GM12801 (cell line): Measurements from ENCODE around the gene FSTL4.

ENCODE experiments used
- CTCF ChIP-seq: IDR thresholded peaks from one replicate; pipeline ENCODE4 v1.5.1; 2011; ENCODE audit warnings: control low read depth; ENCODE audit not compliant: insufficient read length; ENCODE audit errors: extremely low read depth

The FSTL4 gene

GRCh38 chr5:133147411-133147810, 464.9 kb downstream of the FSTL4 start:
- no peak for TF ChIP-seq CTCF
